SU-DHL-6 (cell line): Measurements from ENCODE around the gene GPD2.

Experiments used
- H2AFZ ChIP-seq: fragments of 200-600 bp; sonication (generic); 2 replicates; pipeline ENCODE4 v1.6.1; 2014; ENCODE audit warnings: low read depth, mild to moderate bottlenecking, moderate library complexity, mixed read lengths, antibody characterized with exemption, low read length; ENCODE audit not compliant: severe bottlenecking
- H3F3A ChIP-seq: fragments of 200-600 bp; shearing (Covaris generic); 2 replicates; pipeline ENCODE4 v1.6.0; 2016; ENCODE audit warnings: antibody characterized with exemption, mild to moderate bottlenecking; ENCODE audit not compliant: insufficient read depth
- H3K27ac ChIP-seq: fragments of 200-600 bp; sonication (generic); 2 replicates; pipeline ENCODE4 v1.5.1; 2016; ENCODE audit warnings: low read depth, mild to moderate bottlenecking, low read length, moderate library complexity, mixed read lengths
- H3K27me3 ChIP-seq: fragments of 200-600 bp; sonication (generic), shearing (Covaris generic); 2 replicates; pipeline ENCODE4 v1.6.0; 2014; ENCODE audit warnings: mild to moderate bottlenecking, low read length
- H3K36me3 ChIP-seq: fragments of 200-600 bp; sonication (generic); 2 replicates; pipeline ENCODE4 v1.6.1; 2014; ENCODE audit warnings: mild to moderate bottlenecking, low read length, mixed read lengths
- H3K4me2 ChIP-seq: fragments of 300-600, 200-600 bp; shearing (Covaris generic), sonication (generic); 2 replicates; pipeline ENCODE4 v1.6.0; 2014; ENCODE audit warnings: low read length, low read depth, mild to moderate bottlenecking; ENCODE audit not compliant: poor library complexity, severe bottlenecking
- H3K4me3 ChIP-seq: fragments of 200-600 bp; sonication (generic); 2 replicates; pipeline ENCODE4 v1.5.1; 2014; ENCODE audit warnings: antibody characterized with exemption, low read length, mild to moderate bottlenecking, mixed read lengths; ENCODE audit not compliant: insufficient read depth, poor library complexity, severe bottlenecking
- H3K79me2 ChIP-seq: fragments of 200-600 bp; sonication (generic); 2 replicates; pipeline ENCODE4 v1.6.1; 2014; ENCODE audit warnings: mild to moderate bottlenecking, low read length, moderate library complexity; ENCODE audit not compliant: insufficient read depth
- H3K9ac ChIP-seq: fragments of 200-600 bp; sonication (generic); 2 replicates; pipeline ENCODE4 v1.7.0; 2014; ENCODE audit warnings: mild to moderate bottlenecking, low read length
- H3K9me2 ChIP-seq: fragments of 200-600 bp; sonication (generic); replicated peaks from 2 replicates; pipeline ENCODE4 v1.6.1; 2014; ENCODE audit warnings: low read length; ENCODE audit not compliant: insufficient read depth
- H3K9me3 ChIP-seq: fragments of 200-600 bp; sonication (generic); 2 replicates; pipeline ENCODE4 v1.6.1; 2014; ENCODE audit warnings: low read length, mixed read lengths; ENCODE audit not compliant: insufficient read depth
- H4K20me1 ChIP-seq: fragments of 200-600 bp; sonication (generic); 2 replicates; pipeline ENCODE4 v1.6.1; 2014; ENCODE audit warnings: low read depth, mild to moderate bottlenecking, antibody characterized with exemption, low read length, moderate library complexity, mixed read lengths
- CTCF ChIP-seq: fragments of 200-600 bp; sonication (generic); IDR thresholded peaks from one replicate; pipeline ENCODE4 v1.5.1; 2017; ENCODE audit warnings: antibody characterized with exemption, mild to moderate bottlenecking, low read length, moderate library complexity; ENCODE audit not compliant: insufficient read depth, poor library complexity, severe bottlenecking
- EZH2phosphoT487 ChIP-seq: fragments of 200-600 bp; sonication (generic), shearing (Covaris generic); conservative IDR thresholded peaks from 2 replicates; pipeline ENCODE4 v1.6.1; 2018; ENCODE audit warnings: mild to moderate bottlenecking, antibody characterized with exemption, low read length, moderate library complexity, mixed read lengths

GPD2 gene

GRCh38 chr2:156563994-156564753 is 128.0 kb downstream of the GPD2 start:
- Histone ChIP-seq H3K27ac (no peak overlapping the region), H3K4me2 (no peak overlapping the region), H3F3A (no peaks in the 10 kb centered on the region), H4K20me1 (no peaks in the 10 kb centered on the region), H2AFZ (no peak overlapping the region), H3K79me2 (no peaks in the 10 kb centered on the region), H3K27me3 (no peaks in the 10 kb centered on the region), H3K4me3 (no peak overlapping the region), H3K36me3 (no peaks in the 10 kb centered on the region), H3K9me3 (no peaks in the 10 kb centered on the region), H3K9ac (no peak overlapping the region), H3K9me2 (no peaks in the 10 kb centered on the region)
- no peak for TF ChIP-seq CTCF
- TF ChIP-seq EZH2phosphoT487 = no peak

GRCh38 chr2:156565066-156565710 is 129.0 kb downstream of the GPD2 start:
- Histone ChIP-seq H3K79me2 (no peaks in the 10 kb centered on the region), H4K20me1 (no peaks in the 10 kb centered on the region), H3K9ac (no peak overlapping the region), H3F3A (no peaks in the 10 kb centered on the region), H3K4me3 (no peak overlapping the region), H3K36me3 (no peaks in the 10 kb centered on the region), H3K27ac (no peak overlapping the region), H3K27me3 (no peaks in the 10 kb centered on the region), H3K4me2 (no peak overlapping the region), H2AFZ (no peak overlapping the region), H3K9me2 (no peaks in the 10 kb centered on the region), H3K9me3 (no peaks in the 10 kb centered on the region)
- TF ChIP-seq EZH2phosphoT487 (no peak), CTCF (no peak)

- Histone ChIP-seq H3F3A (no peaks in the 10 kb centered on the region), H3K79me2 (no peaks in the 10 kb centered on the region), H3K27ac (no peak overlapping the region), H3K27me3 (no peaks in the 10 kb centered on the region), H2AFZ (no peak overlapping the region), H3K4me3 (no peak overlapping the region), H3K9me2 (no peaks in the 10 kb centered on the region), H4K20me1 (no peaks in the 10 kb centered on the region), H3K9me3 (no peaks in the 10 kb centered on the region), H3K36me3 (no peaks in the 10 kb centered on the region), H3K4me2 (no peak overlapping the region), H3K9ac (no peak overlapping the region)
- TF ChIP-seq EZH2phosphoT487 (no peak), CTCF (no peak)
Measured at GRCh38 chr2:156573710-156574109, 137.5 kb downstream of the GPD2 start.
